CD14-positive monocyte (primary cell): ENCODE measurements around the gene UCP3. TPM values are rescaled to one million over a fixed set of nuclear protein-coding genes. Genes with fewer than 3 reads are reported as not detected.
"Not testable (repeated sequence)": the region's sequence is repeated elsewhere in the genome, so short reads cannot be mapped to it uniquely, and the experiment has no call there.

Experiments
- DNase-seq, 3 donors: peaks; one replicate each; pipeline ENCODE4 v3.0.0-alpha.2; 2011 to 2022
- H2AFZ ChIP-seq: 2 replicates; pipeline ENCODE4 v1.6.0; 2012; ENCODE audit warnings: mild to moderate bottlenecking, low read depth, low read length, inconsistent platforms; ENCODE audit not compliant: insufficient read depth, poor library complexity, severe bottlenecking
- H3K27ac ChIP-seq, 2 donors: 1 replicate in 1 of 2; 2 replicates in 1 of 2; pipeline ENCODE4 v1.5.1; 2012 to 2013; ENCODE audit warnings: low read length in 2 of 2, control low read depth in 1 of 2, inconsistent platforms in 1 of 2, low read depth in 1 of 2, mild to moderate bottlenecking in 1 of 2
- H3K27me3 ChIP-seq, 2 donors: one replicate each; pipeline versions ENCODE4 v1.6.0 to v1.6.1; 2011 to 2013; ENCODE audit warnings: low read length in 2 of 2; ENCODE audit not compliant: control insufficient read depth in 2 of 2, insufficient read depth in 2 of 2
- H3K36me3 ChIP-seq, 2 donors: replicated peaks in 1 of 2; 1 replicate in 1 of 2; 2 replicates in 1 of 2; pipeline versions ENCODE4 v1.5.1 to v1.6.1; 2012 to 2013; ENCODE audit warnings: low read length in 2 of 2, control low read depth in 1 of 2, inconsistent platforms in 1 of 2, mild to moderate bottlenecking in 1 of 2; ENCODE audit not compliant: insufficient read depth in 2 of 2, control insufficient read depth in 1 of 2
- H3K4me1 ChIP-seq, 2 donors: 1 replicate in 1 of 2; 2 replicates in 1 of 2; pipeline versions ENCODE4 v1.5.1 to v1.6.1; 2012 to 2013; ENCODE audit warnings: low read length in 2 of 2, control low read depth in 1 of 2, inconsistent platforms in 1 of 2, mild to moderate bottlenecking in 1 of 2, moderate library complexity in 1 of 2; ENCODE audit not compliant: insufficient read depth in 2 of 2, control insufficient read depth in 1 of 2
- H3K4me2 ChIP-seq: replicated peaks from 2 replicates; pipeline ENCODE3; 2012; ENCODE audit warnings: low read length, moderate library complexity, mild to moderate bottlenecking; ENCODE audit not compliant: poor library complexity, severe bottlenecking; ENCODE audit errors: extremely low read depth
- H3K4me3 ChIP-seq, 3 experiments: fragments of 200-600 bp in 1 of 3; sonication (generic) in 1 of 3; replicated peaks in 1 of 3; 1 replicate in 2 of 3; 2 replicates in 1 of 3; pipeline ENCODE4 v1.5.1; 2011 to 2013; ENCODE audit warnings: low read length in 3 of 3, mild to moderate bottlenecking in 3 of 3, control low read depth in 2 of 3, low read depth in 2 of 3, inconsistent platforms in 1 of 3, moderate library complexity in 1 of 3
- H3K79me2 ChIP-seq: 2 replicates; pipeline ENCODE4 v1.6.0; 2012; ENCODE audit warnings: mild to moderate bottlenecking, control low read depth, inconsistent platforms, low read length, moderate library complexity; ENCODE audit not compliant: insufficient read depth
- H3K9ac ChIP-seq: 2 replicates; pipeline ENCODE4 v1.6.0; 2017; ENCODE audit warnings: low read length, mild to moderate bottlenecking; ENCODE audit not compliant: insufficient read depth, poor library complexity, severe bottlenecking
- H3K9me3 ChIP-seq, 2 donors: replicated peaks in 1 of 2; 1 replicate in 1 of 2; 2 replicates in 1 of 2; pipeline versions ENCODE4 v1.5.1 to v1.6.1; 2012 to 2013; ENCODE audit warnings: low read length in 2 of 2, control low read depth in 1 of 2; ENCODE audit not compliant: control insufficient read depth in 1 of 2, insufficient read depth in 1 of 2
- H4K20me1 ChIP-seq: 2 replicates; pipeline ENCODE4 v1.6.0; 2012; ENCODE audit warnings: mild to moderate bottlenecking, low read length, control low read depth, moderate library complexity; ENCODE audit not compliant: insufficient read depth
- H3K27ac Mint-ChIP-seq, 7 donors: one replicate each; pipeline ENCODE4 v1.8.0; 2020; ENCODE audit warnings: mild to moderate bottlenecking in 7 of 7, mixed read lengths in 7 of 7, moderate library complexity in 6 of 7, inconsistent platforms in 2 of 7
- H3K27me3 Mint-ChIP-seq, 3 donors: one replicate each; pipeline ENCODE4 v1.8.0; 2021 to 2022; ENCODE audit warnings: low read depth in 3 of 3, mild to moderate bottlenecking in 3 of 3, mixed read lengths in 3 of 3, moderate library complexity in 3 of 3, inconsistent platforms in 1 of 3
- H3K36me3 Mint-ChIP-seq, 2 donors: one replicate each; pipeline ENCODE4 v1.8.0; 2020; ENCODE audit warnings: mixed read lengths in 2 of 2, inconsistent platforms in 1 of 2, mild to moderate bottlenecking in 1 of 2
- H3K4me1 Mint-ChIP-seq: one replicate; pipeline ENCODE4 v1.8.0; 2020; ENCODE audit warnings: mild to moderate bottlenecking, mixed read lengths
- H3K4me3 Mint-ChIP-seq, 2 donors: one replicate each; pipeline ENCODE4 v1.8.0; 2020; ENCODE audit warnings: mild to moderate bottlenecking in 2 of 2, mixed read lengths in 2 of 2, moderate library complexity in 1 of 2
- H3K9me3 Mint-ChIP-seq, 7 donors: one replicate each; pipeline ENCODE4 v1.8.0; 2020 to 2022; ENCODE audit warnings: mixed read lengths in 7 of 7, mild to moderate bottlenecking in 6 of 7, moderate library complexity in 6 of 7, inconsistent platforms in 2 of 7
- CTCF ChIP-seq: fragments of 200-600 bp; IDR thresholded peaks from one replicate; pipeline ENCODE4 v1.8.0; 2022; ENCODE audit warnings: antibody characterized with exemption, mild to moderate bottlenecking
- WGBS: methylation state at CpG from one replicate; pipeline ENCODE4 v1.1.5; 2013; ENCODE audit warnings: missing lambda C conversion rate; ENCODE audit not compliant: insufficient coverage; 5-methylcytosine and 5-hydroxymethylcytosine counted together
- intact Hi-C, 2 donors: fragments of 100-400 bp; cut with micrococcal nuclease; formaldehyde crosslinking; loops; one replicate each; pipeline versions ENCODE4 v1.15.0 to v1.15.1; 2023
- polyA plus RNA-seq, 3 donors: library from polyadenylated mRNA; depleted of rRNA in 1 of 3; unstranded in 2 of 3; stranded (reverse) in 1 of 3; fragments of 300-500 nt in 2 of 3; fragments of >200 nt in 1 of 3; fragmentation: Illumina TruSeq in 2 of 3; gene quantifications; 1 replicate in 2 of 3; 2 replicates in 1 of 3; pipeline ENCODE4 v1.2.3, GENCODE V29; 2012 to 2021

The UCP3 gene
- polyA plus RNA-seq, 3 donors, result 3.8 TPM; not detected in 2

DNA sequence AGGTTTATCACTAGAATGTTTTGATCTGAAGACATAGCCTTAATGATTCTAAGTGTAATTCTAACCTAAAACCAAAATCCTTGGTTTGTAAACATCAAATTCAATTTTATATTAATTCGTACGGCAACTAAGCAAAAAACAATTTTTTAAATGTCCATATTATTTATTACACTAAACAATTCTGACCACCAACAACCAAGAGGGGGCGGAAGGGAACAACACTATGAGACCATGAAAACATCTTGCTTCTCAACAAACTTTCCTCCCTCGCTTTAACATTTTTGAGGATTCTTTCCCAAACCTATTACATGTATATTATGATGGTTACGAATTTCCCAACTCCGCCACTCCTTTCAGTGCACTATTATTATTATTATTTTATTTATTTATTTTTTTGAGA lies 19.7 kb downstream of the UCP3 start:
- no peak overlapping the region for H3K9ac ChIP-seq

GRCh38 chr11:73988227-73988626 lies 20.7 kb downstream of the UCP3 start:
- Mint-ChIP-seq H3K4me1 (peaks cover 13% of the 10 kb centered on the region), H3K4me3 (no peak overlapping the region), H3K27me3 (no peaks in the 10 kb centered on the region), H3K36me3 (no peaks in the 10 kb centered on the region), H3K9me3 (peaks cover 0 to 2% (median 0%) of the 10 kb centered on the region in 7 donors), H3K27ac (no peak overlapping the region)
- no peak for TF ChIP-seq CTCF
- Histone ChIP-seq H3K79me2 (no peaks in the 10 kb centered on the region), H3K9ac (no peak overlapping the region), H3K27ac (no peak overlapping the region), H3K4me3 (no peak overlapping the region), H4K20me1 (no peaks in the 10 kb centered on the region), H3K4me1 (peaks cover 15 to 18% of the 10 kb centered on the region in 2 donors), H3K27me3 (no peaks in the 10 kb centered on the region), H2AFZ (no peak overlapping the region), H3K9me3 (no peaks in the 10 kb centered on the region), H3K36me3 (no peaks in the 10 kb centered on the region), H3K4me2 (no peak overlapping the region)
- intact Hi-C loops, result no loop called here
- no CpG with 5 or more reads among the region's 7 CpGs for WGBS
- no peak for DNase-seq

More for the DNA sequence above, 19.7 kb downstream of the UCP3 start:
- Histone ChIP-seq H3K4me2 (no peak overlapping the region), H3K79me2 (no peaks in the 10 kb centered on the region), H4K20me1 (no peaks in the 10 kb centered on the region), H3K9me3 (no peaks in the 10 kb centered on the region), H3K27me3 (no peaks in the 10 kb centered on the region), H2AFZ (no peak overlapping the region), H3K27ac (no peak overlapping the region), H3K4me3 (no peak overlapping the region), H3K4me1 (peaks cover 7 to 12% of the 10 kb centered on the region in 2 donors), H3K36me3 (no peaks in the 10 kb centered on the region)
- Mint-ChIP-seq H3K4me3 (no peak overlapping the region), H3K27ac (no peak overlapping the region), H3K9me3 (peaks cover 0 to 2% (median 0%) of the 10 kb centered on the region in 7 donors), H3K27me3 (no peaks in the 10 kb centered on the region), H3K4me1 (peaks cover 5% of the 10 kb centered on the region), H3K36me3 (no peaks in the 10 kb centered on the region)
- intact Hi-C loops, result no loop called here
- DNase-seq, result peak in 1 of 3 donors; percentile 23
- WGBS, result no CpG with 5 or more reads among the region's 6 CpGs
- peak; percentile 51 for TF ChIP-seq CTCF

DNA sequence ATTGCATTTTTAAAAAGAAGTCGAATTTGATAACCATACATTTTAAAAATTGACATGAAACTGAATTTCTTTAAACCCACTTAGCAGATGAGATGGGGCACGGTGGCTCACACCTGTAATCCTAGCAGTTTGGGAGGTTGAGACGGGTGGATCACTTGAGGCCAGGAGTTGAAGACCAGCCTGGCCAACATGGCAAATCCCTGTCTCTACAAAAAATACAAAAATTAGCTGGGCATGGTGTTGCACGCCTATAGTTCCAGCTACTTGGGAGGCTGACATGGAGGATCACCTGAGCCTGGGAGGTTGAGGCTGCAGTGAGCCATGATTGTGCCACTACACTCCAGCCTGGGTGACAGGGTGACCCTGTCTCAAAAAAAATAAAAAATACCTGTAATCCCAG lies 23.2 kb downstream of the UCP3 start:
- WGBS, result no CpG with 5 or more reads among the region's 4 CpGs
- DNase-seq, H3K27me3 ChIP-seq: not testable (repeated sequence)

More for the DNA sequence above, 23.2 kb downstream of the UCP3 start:
- H3K27ac ChIP-seq, H3K9ac ChIP-seq, H3K4me2 ChIP-seq, H3K4me3 ChIP-seq, H3K9me3 Mint-ChIP-seq, H3K27me3 Mint-ChIP-seq, intact Hi-C loops, H3K27ac Mint-ChIP-seq, H3K36me3 ChIP-seq, H3K9me3 ChIP-seq, H3K4me3 Mint-ChIP-seq, H2AFZ ChIP-seq: not testable (repeated sequence)
- Histone ChIP-seq H3K4me1 (peaks cover 26 to 37% of the 10 kb centered on the region in 2 donors), H3K79me2 (peaks cover 20% of the 10 kb centered on the region), H4K20me1 (peaks cover 19% of the 10 kb centered on the region)
- Mint-ChIP-seq H3K4me1 (peaks cover 29% of the 10 kb centered on the region), H3K36me3 (peaks cover 8 to 18% of the 10 kb centered on the region in 2 donors)
